WERI-Rb-1 (cell line): ENCODE measurements around the gene FAM200A.

Source experiments
- DNase-seq: peaks from one replicate; pipeline ENCODE4 v3.0.0-alpha.2; 2020
- H3K27ac ChIP-seq: fragments of 250-450 bp; sonication (Bioruptor Pico); 2 replicates; pipeline ENCODE4 v1.5.1; 2020; ENCODE audit warnings: mild to moderate bottlenecking, moderate library complexity
- H3K27me3 ChIP-seq: fragments of 250-450 bp; sonication (Bioruptor Pico); 2 replicates; pipeline ENCODE4 v1.5.1; 2021; ENCODE audit warnings: mild to moderate bottlenecking, low read depth, moderate library complexity; ENCODE audit not compliant: insufficient read depth, severe bottlenecking
- H3K36me3 ChIP-seq: fragments of 250-450 bp; sonication (Bioruptor Pico); 2 replicates; pipeline ENCODE4 v1.5.1; 2020; ENCODE audit warnings: mild to moderate bottlenecking, moderate library complexity
- H3K4me3 ChIP-seq: 2 replicates; pipeline ENCODE4 v1.5.1; 2011; ENCODE audit warnings: low read depth, mild to moderate bottlenecking, control low read depth, low read length
- H3K9me3 ChIP-seq: fragments of 250-450 bp; sonication (Bioruptor Pico); 2 replicates; pipeline ENCODE4 v1.5.1; 2021; ENCODE audit warnings: mild to moderate bottlenecking, moderate library complexity; ENCODE audit not compliant: severe bottlenecking
- CTCF ChIP-seq: IDR thresholded peaks from 2 replicates; pipeline ENCODE4 v1.5.1; 2011; ENCODE audit warnings: low read depth, mild to moderate bottlenecking, control low read depth, inconsistent platforms, low read length

The FAM200A gene

GRCh38 chr7:99551767-99552463, at the start of gene FAM200A:
Gene FAM200A (minus strand): TSS chr7:99552114. CDS start chr7:99548407, 3,707 bp downstream.
- DNase-seq, result peak; percentile 91
- peaks cover 32% of the 10 kb centered on the region for H3K36me3 ChIP-seq
- H3K4me3 ChIP-seq, result peak within 1 kb of the TSS; percentile 66
- no peak for TF ChIP-seq CTCF
- H3K9me3 ChIP-seq, result no peaks in the 10 kb centered on the region
- no peaks in the 10 kb centered on the region for H3K27me3 ChIP-seq
- peak within 1 kb of the TSS; percentile 73 for H3K27ac ChIP-seq

GRCh38 chr7:99599836-99600235, 47.9 kb upstream of the FAM200A start:
- H3K27me3 ChIP-seq, result no peaks in the 10 kb centered on the region
- no peaks in the 10 kb centered on the region for H3K36me3 ChIP-seq
- H3K27ac ChIP-seq, result no peak overlapping the region
- H3K4me3 ChIP-seq, result no peak overlapping the region
- no peak for DNase-seq
- TF ChIP-seq CTCF, result no peak
- no peaks in the 10 kb centered on the region for H3K9me3 ChIP-seq

- Histone ChIP-seq H3K4me3 (no peak within 1 kb of the TSS), H3K36me3 (no peaks in the 10 kb centered on the region), H3K27ac (no peak within 1 kb of the TSS), H3K9me3 (no peaks in the 10 kb centered on the region), H3K27me3 (no peaks in the 10 kb centered on the region)
- DNase-seq, result no peak
- no peak for TF ChIP-seq CTCF
Observed at GRCh38 chr7:99597762-99598501, 46.0 kb upstream of the FAM200A start, which contains the start of gene TMEM225B. Gene TMEM225B (plus strand): TSS chr7:99598267. CDS start chr7:99604389, 6,122 bp downstream.

GRCh38 chr7:99596408-99596955, 44.6 kb upstream of the FAM200A start:
- Histone ChIP-seq H3K27ac (no peak overlapping the region), H3K9me3 (no peaks in the 10 kb centered on the region), H3K27me3 (no peaks in the 10 kb centered on the region), H3K36me3 (no peaks in the 10 kb centered on the region), H3K4me3 (no peak overlapping the region)
- no peak for TF ChIP-seq CTCF
- no peak for DNase-seq

GRCh38 chr7:99594948-99595745, 43.2 kb upstream of the FAM200A start:
- H3K27me3 ChIP-seq, result no peaks in the 10 kb centered on the region
- H3K4me3 ChIP-seq, result no peak overlapping the region
- H3K9me3 ChIP-seq, result no peaks in the 10 kb centered on the region
- H3K36me3 ChIP-seq, result no peaks in the 10 kb centered on the region
- H3K27ac ChIP-seq, result no peak overlapping the region
- TF ChIP-seq CTCF, result no peak
- DNase-seq, result no peak
